GM18519 (cell line): Measurements from ENCODE around the gene RWDD1.
"Not testable (repeated sequence)": the region's sequence is repeated elsewhere in the genome, so short reads cannot be mapped to it uniquely, and the experiment has no call there.

Experiments
- ATAC-seq: cut with Tn5 transposase; IDR thresholded peaks from one replicate; pipeline ENCODE4 v1.9.1; 2021; ENCODE audit warnings: mild to moderate bottlenecking, moderate library complexity; ENCODE audit not compliant: unreplicated experiment, low FRiP score

RWDD1 gene

GRCh38 chr6:116603916-116604315, 32.6 kb downstream of the RWDD1 start:
- not testable (repeated sequence) for ATAC-seq

DNA sequence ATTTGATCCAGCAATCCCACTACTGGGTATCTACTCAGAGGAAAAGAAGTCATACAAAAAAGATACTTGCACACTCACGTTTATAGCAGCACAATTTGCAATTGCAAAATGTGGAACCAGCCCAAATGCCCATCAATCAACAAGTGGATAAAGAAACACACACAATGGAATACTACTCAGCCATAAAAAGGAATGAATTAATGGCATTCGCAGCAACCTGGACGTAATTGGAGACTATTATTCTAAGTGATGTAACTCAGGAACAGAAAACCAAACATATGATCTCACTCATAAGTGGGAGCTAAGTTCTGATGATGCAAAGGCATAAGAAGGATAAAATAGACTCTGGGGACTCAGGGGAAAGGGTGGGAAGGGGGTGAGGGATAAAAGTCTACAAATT, 33.6 kb downstream of the RWDD1 start:
- not testable (repeated sequence) for ATAC-seq

GRCh38 chr6:116605935-116606334, 34.6 kb downstream of the RWDD1 start:
- no peak for ATAC-seq

DNA sequence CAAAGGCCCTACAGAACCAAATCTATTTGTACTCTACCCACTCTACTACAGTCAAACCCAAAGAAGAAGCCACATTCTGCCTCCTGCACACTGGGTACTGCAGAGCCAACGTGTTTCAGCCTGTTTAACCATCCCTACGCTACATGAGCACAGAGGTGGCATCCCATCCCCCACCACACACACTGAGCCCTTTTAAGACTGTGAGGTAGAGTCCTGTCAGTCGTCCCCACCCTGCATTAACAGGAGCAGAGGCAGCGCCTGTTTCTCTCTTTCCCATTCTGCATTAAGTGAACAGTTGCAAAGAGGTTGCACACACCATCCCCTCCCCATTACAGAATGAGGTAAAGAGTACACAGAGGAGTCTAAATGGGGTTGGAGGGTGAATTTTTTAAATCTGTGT, 39.8 kb downstream of the RWDD1 start:
- ATAC-seq = no peak

- ATAC-seq = peak; percentile 99
Measured at GRCh38 chr6:116615937-116616736, 44.8 kb downstream of the RWDD1 start, which contains the start of gene RSPH4A. Gene RSPH4A (plus strand): TSS chr6:116616479. CDS start chr6:116616624, 145 bp downstream.

DNA sequence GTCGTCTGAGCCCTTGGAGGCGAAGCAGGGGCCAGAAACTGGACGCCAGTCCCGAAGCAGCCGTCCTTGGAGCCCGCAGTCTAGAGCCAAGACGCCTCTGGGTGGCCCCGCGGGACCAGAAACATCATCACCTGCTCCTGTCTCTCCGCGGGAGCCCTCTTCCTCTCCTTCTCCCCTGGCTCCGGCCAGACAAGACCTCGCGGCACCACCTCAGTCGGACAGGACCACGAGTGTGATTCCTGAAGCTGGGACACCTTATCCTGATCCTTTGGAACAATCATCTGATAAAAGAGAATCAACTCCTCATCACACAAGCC, 45.4 kb downstream of the RWDD1 start:
- no peak for ATAC-seq

DNA sequence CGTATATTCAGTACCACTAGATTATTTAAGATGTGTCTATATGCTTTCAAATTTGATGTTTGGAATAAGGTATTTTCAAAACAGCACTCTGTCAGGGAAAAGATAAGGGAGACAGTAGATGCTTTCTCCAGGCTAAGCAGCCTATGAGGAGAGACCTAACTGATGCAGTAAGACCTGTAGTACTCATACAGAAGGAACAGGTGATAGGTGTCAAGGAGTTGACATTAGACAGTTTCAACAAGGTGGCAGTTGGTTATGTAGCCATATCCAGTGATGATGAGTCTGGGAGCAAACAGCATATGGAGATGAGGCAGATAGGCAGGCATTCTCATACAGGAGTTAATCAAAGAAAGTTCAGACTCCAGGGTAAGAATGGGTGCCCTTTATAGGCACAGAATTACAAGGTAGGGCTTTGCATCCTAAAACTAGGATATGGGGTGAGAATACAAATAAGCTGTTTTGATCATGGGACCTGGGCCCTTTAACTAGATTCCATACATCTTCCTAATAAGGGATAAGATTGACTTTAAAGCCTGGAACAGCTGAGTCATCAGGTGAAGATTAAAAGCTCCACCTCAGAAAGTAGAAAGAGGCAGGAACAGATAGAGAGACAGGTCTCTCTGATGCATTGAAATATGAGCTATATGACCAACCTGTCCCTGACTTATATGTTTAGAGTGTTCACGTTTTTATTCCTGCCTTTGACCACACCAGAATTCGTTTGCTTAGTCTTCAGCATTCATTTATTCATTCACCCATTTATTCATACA, 52.9 kb downstream of the RWDD1 start:
- no peak for ATAC-seq

GRCh38 chr6:116625872-116626271, 54.6 kb downstream of the RWDD1 start:
- ATAC-seq = no peak

- ATAC-seq = no peak
Measured at GRCh38 chr6:116629563-116629981, 58.3 kb downstream of the RWDD1 start.

- ATAC-seq = no peak
Measured at GRCh38 chr6:116631379-116631990, 60.2 kb downstream of the RWDD1 start.

DNA sequence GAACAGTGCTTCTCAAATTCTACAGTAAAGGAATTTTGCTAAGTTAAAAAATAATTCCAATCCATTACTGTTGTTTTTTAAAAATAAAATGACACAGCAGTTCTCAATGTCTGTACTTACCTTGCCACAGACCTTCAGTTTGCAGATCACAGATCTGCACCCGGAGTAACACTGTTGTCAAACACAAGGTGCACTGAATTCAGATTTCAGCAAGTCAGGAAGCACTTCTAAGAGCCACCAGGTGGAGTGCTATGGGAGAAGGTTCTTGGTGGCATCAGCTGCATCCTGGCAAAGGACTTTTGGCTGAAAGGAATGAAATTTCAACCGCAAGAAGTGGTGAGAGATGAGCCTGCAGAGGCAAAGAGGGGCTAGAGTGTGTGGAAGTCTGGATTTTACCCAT, 62.4 kb downstream of the RWDD1 start:
- ATAC-seq = no peak
